Activated CD8-positive, alpha-beta memory T cell treated with anti-CD3 and anti-CD28 coated beads for 36 hours (primary cell): ENCODE measurements around the gene NBAS. TPM values are rescaled to one million over a fixed set of nuclear protein-coding genes. Genes with fewer than 3 reads are reported as not detected.

Experiments used
- total RNA-seq, 2 experiments: library from RNA; stranded (reverse); gene quantifications; one replicate each; pipeline ENCODE4 v1.2.3, GENCODE V29; 2021

The NBAS gene
- total RNA-seq, 2 experiments from 2014 or later: 34.7 to 37.1 TPM

Other genes with a start within 250 kb of the NBAS start
- 100 to 1,000 TPM; 130 to 131 TPM for gene DDX1, start 30.5 kb upstream of the NBAS start, total RNA-seq